ENCODE results near the gene TMX3. TPM values are rescaled to one million over a fixed set of nuclear protein-coding genes. Genes with fewer than 3 reads are reported as not detected.

TMX3 gene
- total RNA-seq, 1 experiment from 2014 or later, result 37.4 TPM

DNA sequence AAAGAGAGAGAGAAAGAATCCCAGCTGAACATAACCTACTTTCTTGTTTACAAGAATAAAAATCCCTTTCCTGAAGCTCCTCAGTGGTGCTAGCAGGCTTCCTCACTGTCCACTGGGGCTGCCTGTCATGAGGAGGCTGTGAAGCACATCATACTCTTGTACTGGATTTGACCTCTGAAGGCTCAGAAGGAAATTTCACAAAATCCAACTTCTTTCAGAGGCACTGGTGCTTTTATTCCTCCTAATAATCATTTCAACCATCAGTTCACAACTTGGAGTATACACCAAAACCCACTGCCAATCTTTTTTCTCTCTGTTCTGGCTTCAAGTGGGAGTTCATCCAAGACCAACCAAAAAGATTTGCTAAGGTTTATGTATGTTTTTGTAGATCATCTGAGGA, 48.5 kb downstream of the TMX3 start:
- no peak for ATAC-seq
- no peak overlapping the region for H3K27ac ChIP-seq (ENCODE audit: low read length)
- no TSS peak for BruUV-seq (replicated peaks)
- H3K4me1 ChIP-seq (ENCODE audit: control insufficient read depth, insufficient read depth, low read length), result no peaks in the 10 kb centered on the region
- DNase-seq (ENCODE audit: low read depth, low spot score), result no peak
- CTCF ChIA-PET, result no interaction called here
- POLR2A ChIA-PET, result no interaction called here
- no peaks in the 10 kb centered on the region for H3K36me3 ChIP-seq (ENCODE audit: control insufficient read depth, insufficient read depth, low read length)
- TF ChIP-seq, protein P1, sequence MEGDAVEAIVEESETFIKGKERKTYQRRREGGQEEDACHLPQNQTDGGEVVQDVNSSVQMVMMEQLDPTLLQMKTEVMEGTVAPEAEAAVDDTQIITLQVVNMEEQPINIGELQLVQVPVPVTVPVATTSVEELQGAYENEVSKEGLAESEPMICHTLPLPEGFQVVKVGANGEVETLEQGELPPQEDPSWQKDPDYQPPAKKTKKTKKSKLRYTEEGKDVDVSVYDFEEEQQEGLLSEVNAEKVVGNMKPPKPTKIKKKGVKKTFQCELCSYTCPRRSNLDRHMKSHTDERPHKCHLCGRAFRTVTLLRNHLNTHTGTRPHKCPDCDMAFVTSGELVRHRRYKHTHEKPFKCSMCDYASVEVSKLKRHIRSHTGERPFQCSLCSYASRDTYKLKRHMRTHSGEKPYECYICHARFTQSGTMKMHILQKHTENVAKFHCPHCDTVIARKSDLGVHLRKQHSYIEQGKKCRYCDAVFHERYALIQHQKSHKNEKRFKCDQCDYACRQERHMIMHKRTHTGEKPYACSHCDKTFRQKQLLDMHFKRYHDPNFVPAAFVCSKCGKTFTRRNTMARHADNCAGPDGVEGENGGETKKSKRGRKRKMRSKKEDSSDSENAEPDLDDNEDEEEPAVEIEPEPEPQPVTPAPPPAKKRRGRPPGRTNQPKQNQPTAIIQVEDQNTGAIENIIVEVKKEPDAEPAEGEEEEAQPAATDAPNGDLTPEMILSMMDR (IDR thresholded peaks at IDR 0.05), result no peak
- no peak overlapping the region for H3K4me3 ChIP-seq (ENCODE audit: low read depth in 2 of 2, low read length in 2 of 2)
- intact Hi-C loops (cut with micrococcal nuclease; ENCODE audit: unreplicated experiment), result loop anchor here (10.0 kb wide), 2 partner anchors 1152 to 1452 kb away; partner anchors contain the start of gene DSEL
- in situ Hi-C loops (cut with HindIII; ENCODE audit: low pct_unique_long_range_greater_than_20kb, low sequenced_read_pairs), result no loop called here
- H3K27me3 ChIP-seq (ENCODE audit: control insufficient read depth, insufficient read depth, low read length), result no peaks in the 10 kb centered on the region
- no peaks in the 10 kb centered on the region for H3K9me3 ChIP-seq (ENCODE audit: control insufficient read depth, insufficient read depth, low read depth, low read length)

DNA sequence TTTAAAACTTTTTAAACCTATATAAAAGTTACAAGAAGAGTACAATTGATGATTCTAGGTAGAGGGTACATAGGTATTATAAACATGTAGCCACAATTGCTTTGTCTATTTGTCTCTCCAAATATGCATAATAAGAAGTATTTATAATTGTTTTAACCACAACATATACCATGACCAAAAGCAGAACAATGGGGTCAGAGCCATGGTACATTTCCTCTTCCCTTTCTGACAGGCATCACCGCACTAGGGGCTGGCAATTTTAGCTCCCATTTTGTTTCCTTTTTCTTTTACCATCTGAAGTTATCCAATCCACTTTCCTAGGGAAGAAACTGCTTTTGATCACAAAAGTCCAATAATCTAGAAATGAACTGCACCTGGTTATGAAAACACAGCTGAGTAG, 49.3 kb downstream of the TMX3 start:
- ChIA-PET CTCF (no interaction called here), POLR2A (no interaction called here)
- no peak overlapping the region for H3K4me3 ChIP-seq (ENCODE audit: low read depth in 2 of 2, low read length in 2 of 2)
- H3K9me3 ChIP-seq (ENCODE audit: control insufficient read depth, insufficient read depth, low read depth, low read length), result no peaks in the 10 kb centered on the region
- DNase-seq (ENCODE audit: low read depth, low spot score) (no peak), ATAC-seq (no peak)
- intact Hi-C loops (cut with micrococcal nuclease; ENCODE audit: unreplicated experiment), result loop anchor here (10.0 kb wide), 2 partner anchors 1151 to 1451 kb away; partner anchors contain the start of gene DSEL
- H3K4me1 ChIP-seq (ENCODE audit: control insufficient read depth, insufficient read depth, low read length), result no peaks in the 10 kb centered on the region
- BruUV-seq (replicated peaks), result no TSS peak
- H3K27ac ChIP-seq (ENCODE audit: low read length), result no peak overlapping the region
- no peaks in the 10 kb centered on the region for H3K27me3 ChIP-seq (ENCODE audit: control insufficient read depth, insufficient read depth, low read length)
- in situ Hi-C loops (cut with HindIII; ENCODE audit: low pct_unique_long_range_greater_than_20kb, low sequenced_read_pairs), result no loop called here
- no peak for TF ChIP-seq SIN3A (IDR thresholded peaks at IDR 0.05; ENCODE audit: borderline replicate concordance, insufficient read depth, low read depth, low read length)
- TF ChIP-seq, protein P2, sequence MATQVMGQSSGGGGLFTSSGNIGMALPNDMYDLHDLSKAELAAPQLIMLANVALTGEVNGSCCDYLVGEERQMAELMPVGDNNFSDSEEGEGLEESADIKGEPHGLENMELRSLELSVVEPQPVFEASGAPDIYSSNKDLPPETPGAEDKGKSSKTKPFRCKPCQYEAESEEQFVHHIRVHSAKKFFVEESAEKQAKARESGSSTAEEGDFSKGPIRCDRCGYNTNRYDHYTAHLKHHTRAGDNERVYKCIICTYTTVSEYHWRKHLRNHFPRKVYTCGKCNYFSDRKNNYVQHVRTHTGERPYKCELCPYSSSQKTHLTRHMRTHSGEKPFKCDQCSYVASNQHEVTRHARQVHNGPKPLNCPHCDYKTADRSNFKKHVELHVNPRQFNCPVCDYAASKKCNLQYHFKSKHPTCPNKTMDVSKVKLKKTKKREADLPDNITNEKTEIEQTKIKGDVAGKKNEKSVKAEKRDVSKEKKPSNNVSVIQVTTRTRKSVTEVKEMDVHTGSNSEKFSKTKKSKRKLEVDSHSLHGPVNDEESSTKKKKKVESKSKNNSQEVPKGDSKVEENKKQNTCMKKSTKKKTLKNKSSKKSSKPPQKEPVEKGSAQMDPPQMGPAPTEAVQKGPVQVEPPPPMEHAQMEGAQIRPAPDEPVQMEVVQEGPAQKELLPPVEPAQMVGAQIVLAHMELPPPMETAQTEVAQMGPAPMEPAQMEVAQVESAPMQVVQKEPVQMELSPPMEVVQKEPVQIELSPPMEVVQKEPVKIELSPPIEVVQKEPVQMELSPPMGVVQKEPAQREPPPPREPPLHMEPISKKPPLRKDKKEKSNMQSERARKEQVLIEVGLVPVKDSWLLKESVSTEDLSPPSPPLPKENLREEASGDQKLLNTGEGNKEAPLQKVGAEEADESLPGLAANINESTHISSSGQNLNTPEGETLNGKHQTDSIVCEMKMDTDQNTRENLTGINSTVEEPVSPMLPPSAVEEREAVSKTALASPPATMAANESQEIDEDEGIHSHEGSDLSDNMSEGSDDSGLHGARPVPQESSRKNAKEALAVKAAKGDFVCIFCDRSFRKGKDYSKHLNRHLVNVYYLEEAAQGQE (IDR thresholded peaks at IDR 0.05; ENCODE audit: insufficient read depth in 1 of 2, low read depth in 2 of 2, low read length in 1 of 2), result no peak
- TF ChIP-seq POLR2AphosphoS5 (IDR thresholded peaks at IDR 0.05; ENCODE audit: low read depth, low read length), result no peak
- no peak for TF ChIP-seq TCF7L2 (IDR thresholded peaks at IDR 0.05; ENCODE audit: low read depth, low read length)
- TF ChIP-seq, protein P1 (IDR thresholded peaks at IDR 0.05), result no peak
- no peaks in the 10 kb centered on the region for H3K36me3 ChIP-seq (ENCODE audit: control insufficient read depth, insufficient read depth, low read length)

Measured in Panc1 (cell line).